Upper lobe of left lung (tissue), 4 donors: ENCODE data around the gene ENOPH1.

Experiments
- CTCF ChIP-seq, 6 experiments: fragments of 450-650 bp in 4 of 6; fragments of 200-600 bp in 2 of 6; sonication (generic) in 2 of 6; IDR thresholded peaks; one replicate each; pipeline ENCODE4 v1.5.1; 2016 to 2019; ENCODE audit warnings: antibody characterized with exemption in 6 of 6
- EP300 ChIP-seq, 4 donors: sonication (generic); formaldehyde crosslinking; IDR thresholded peaks; one replicate each; pipeline ENCODE4 v1.5.1; 2017; ENCODE audit warnings: antibody characterized with exemption in 4 of 4, control low read depth in 2 of 4
- POLR2A ChIP-seq, 4 donors: fragments of 450-650 bp; IDR thresholded peaks; one replicate each; pipeline ENCODE4 v1.5.1; 2016 to 2017; ENCODE audit warnings: antibody characterized with exemption in 4 of 4, mild to moderate bottlenecking in 2 of 4
- POLR2AphosphoS5 ChIP-seq, 2 donors: sonication (generic); formaldehyde crosslinking; IDR thresholded peaks; one replicate each; pipeline ENCODE4 v1.5.1; 2017; ENCODE audit warnings: antibody characterized with exemption in 2 of 2

DNA sequence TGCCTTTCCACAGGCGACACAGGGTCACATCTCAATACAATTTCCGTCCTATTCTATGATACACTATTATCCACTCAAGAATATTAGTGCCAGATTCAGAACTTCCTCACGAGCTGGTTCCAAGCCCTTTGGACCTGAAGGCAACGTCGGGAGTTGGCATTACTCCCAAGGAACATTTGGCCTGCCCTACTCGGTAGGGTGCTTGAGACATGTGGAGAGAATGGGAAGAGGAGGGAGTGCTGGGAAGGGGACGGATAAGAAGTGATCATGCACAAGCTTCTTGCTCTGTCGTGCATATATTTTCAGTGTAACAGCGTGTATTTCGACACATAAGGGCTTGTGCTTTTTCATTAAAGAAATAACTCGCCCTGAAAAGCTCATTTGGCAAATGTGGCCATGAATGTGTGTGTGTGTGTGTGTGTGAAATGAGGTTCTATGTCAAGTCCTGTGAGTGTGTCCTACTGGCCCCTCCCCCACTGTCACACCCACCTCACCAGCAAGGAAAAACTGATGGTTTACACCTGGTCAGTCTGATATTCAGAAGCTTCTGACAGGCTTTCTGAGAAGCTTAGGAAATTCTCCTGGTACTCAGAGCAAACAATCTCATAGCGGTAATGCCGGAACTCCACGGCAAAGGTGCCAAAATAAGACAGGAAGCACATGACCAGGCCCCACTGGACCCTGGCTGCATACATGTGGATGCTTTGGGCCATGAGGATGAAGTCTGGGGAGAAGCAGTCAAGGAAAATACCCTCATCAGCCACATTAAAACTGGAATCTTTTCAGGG is 54.8 kb downstream of the ENOPH1 start:
- TF ChIP-seq CTCF (IDR thresholded peaks at IDR 0.05) (no peak), POLR2AphosphoS5 (IDR thresholded peaks at IDR 0.05) (no peak), POLR2A (IDR thresholded peaks at IDR 0.05) (no peak), EP300 (IDR thresholded peaks at IDR 0.05) (no peak)
